Hematopoietic multipotent progenitor cell treated with erythropoietin and hydrocortisone succinate and interleukin-3 and kit ligand, for 4 days (in vitro differentiated cells): Measurements from ENCODE around the gene MAFG.

ENCODE experiments used
- DNase-seq: peaks from one replicate; pipeline ENCODE4 v3.0.0-alpha.2; 2015

The MAFG gene

GRCh38 chr17:81889602-81890001 lies 37.9 kb downstream of the MAFG start:
- no peak for DNase-seq

GRCh38 chr17:81888988-81889595 lies 38.4 kb downstream of the MAFG start:
- no peak for DNase-seq

GRCh38 chr17:81888105-81888987 lies 39.2 kb downstream of the MAFG start:
- no peak for DNase-seq

- DNase-seq: peak; percentile 65
Observed at GRCh38 chr17:81885869-81886548, 41.5 kb downstream of the MAFG start.

GRCh38 chr17:81885454-81885853 lies 42.1 kb downstream of the MAFG start:
- no peak for DNase-seq

GRCh38 chr17:81884968-81885367 lies 42.6 kb downstream of the MAFG start:
- DNase-seq: no peak

GRCh38 chr17:81884520-81884919 lies 43.0 kb downstream of the MAFG start:
- DNase-seq: no peak

- no peak for DNase-seq
Observed at GRCh38 chr17:81879121-81879520, 48.4 kb downstream of the MAFG start.

GRCh38 chr17:81878294-81878693 lies 49.2 kb downstream of the MAFG start:
- DNase-seq: no peak

GRCh38 chr17:81877569-81877968 lies 50.0 kb downstream of the MAFG start:
- no peak for DNase-seq

- peak; percentile 96 for DNase-seq
Observed at GRCh38 chr17:81871387-81872230, 55.9 kb downstream of the MAFG start.

GRCh38 chr17:81870981-81871386 lies 56.6 kb downstream of the MAFG start, which contains the start of gene ARHGDIA:
TSS of gene ARHGDIA (minus strand) at chr17:81871337. CDS start at chr17:81869930, 1,407 bp downstream.
- DNase-seq: no peak

- DNase-seq: peak; percentile 61
Observed at GRCh38 chr17:81870131-81870980, 57.2 kb downstream of the MAFG start.

GRCh38 chr17:81869221-81870130 lies 58.1 kb downstream of the MAFG start:
- DNase-seq: peak; percentile 67

GRCh38 chr17:81868674-81869220 lies 58.8 kb downstream of the MAFG start:
- DNase-seq: peak; percentile 33
